ENCODE results near the gene ACTR3. TPM values are rescaled to one million over a fixed set of nuclear protein-coding genes. Genes with fewer than 3 reads are reported as not detected.
A peak's percentile ranks its signal among the peaks of the same experiment; 100 is the strongest.

The ACTR3 gene
- total RNA-seq, 4 donors from 2014 or later = 94.6 to 127 (median 115) TPM

DNA sequence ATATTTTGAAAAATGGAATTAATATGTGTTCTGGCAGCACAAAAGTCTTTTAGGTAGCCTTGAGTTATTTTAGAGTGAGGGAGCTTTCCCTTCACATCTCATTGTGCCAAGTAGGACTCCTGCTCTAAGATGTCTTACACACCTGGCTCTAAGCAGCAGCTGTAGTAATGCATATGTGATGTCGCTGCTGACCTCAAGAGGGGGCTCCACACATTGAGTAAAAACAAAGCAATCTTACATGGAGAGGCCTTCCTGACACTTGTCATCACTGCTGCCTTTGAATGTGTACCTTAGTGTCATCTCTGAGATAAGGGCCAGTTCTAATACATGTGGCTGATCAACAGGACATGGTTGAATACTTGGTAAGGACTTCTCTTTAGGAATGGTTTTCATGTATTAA, 75.8 kb downstream of the ACTR3 start:
- Histone ChIP-seq H3K9me3 (no peaks in the 10 kb centered on the region), H3K27ac (no peak overlapping the region), H3K36me3 (peaks cover 4% of the 10 kb centered on the region), H3K4me1 (peaks cover 9% of the 10 kb centered on the region), H3K27me3 (no peaks in the 10 kb centered on the region), H3K4me3 (no peak overlapping the region)
- no peak for DNase-seq (ENCODE audit: low spot score in 2 of 2)
- whole genome bisulfite sequencing = 38% methylated on average over 1 of the region's 1 CpG
- TF ChIP-seq POLR2AphosphoS5 (IDR thresholded peaks at IDR 0.05) = no peak
- no peak for TF ChIP-seq EP300 (IDR thresholded peaks at IDR 0.05)
- TF ChIP-seq, protein P1, sequence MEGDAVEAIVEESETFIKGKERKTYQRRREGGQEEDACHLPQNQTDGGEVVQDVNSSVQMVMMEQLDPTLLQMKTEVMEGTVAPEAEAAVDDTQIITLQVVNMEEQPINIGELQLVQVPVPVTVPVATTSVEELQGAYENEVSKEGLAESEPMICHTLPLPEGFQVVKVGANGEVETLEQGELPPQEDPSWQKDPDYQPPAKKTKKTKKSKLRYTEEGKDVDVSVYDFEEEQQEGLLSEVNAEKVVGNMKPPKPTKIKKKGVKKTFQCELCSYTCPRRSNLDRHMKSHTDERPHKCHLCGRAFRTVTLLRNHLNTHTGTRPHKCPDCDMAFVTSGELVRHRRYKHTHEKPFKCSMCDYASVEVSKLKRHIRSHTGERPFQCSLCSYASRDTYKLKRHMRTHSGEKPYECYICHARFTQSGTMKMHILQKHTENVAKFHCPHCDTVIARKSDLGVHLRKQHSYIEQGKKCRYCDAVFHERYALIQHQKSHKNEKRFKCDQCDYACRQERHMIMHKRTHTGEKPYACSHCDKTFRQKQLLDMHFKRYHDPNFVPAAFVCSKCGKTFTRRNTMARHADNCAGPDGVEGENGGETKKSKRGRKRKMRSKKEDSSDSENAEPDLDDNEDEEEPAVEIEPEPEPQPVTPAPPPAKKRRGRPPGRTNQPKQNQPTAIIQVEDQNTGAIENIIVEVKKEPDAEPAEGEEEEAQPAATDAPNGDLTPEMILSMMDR (IDR thresholded peaks at IDR 0.05) = peak in 1 of 2 donors; percentile 25
- TF ChIP-seq POLR2A (IDR thresholded peaks at IDR 0.05) = no peak

DNA sequence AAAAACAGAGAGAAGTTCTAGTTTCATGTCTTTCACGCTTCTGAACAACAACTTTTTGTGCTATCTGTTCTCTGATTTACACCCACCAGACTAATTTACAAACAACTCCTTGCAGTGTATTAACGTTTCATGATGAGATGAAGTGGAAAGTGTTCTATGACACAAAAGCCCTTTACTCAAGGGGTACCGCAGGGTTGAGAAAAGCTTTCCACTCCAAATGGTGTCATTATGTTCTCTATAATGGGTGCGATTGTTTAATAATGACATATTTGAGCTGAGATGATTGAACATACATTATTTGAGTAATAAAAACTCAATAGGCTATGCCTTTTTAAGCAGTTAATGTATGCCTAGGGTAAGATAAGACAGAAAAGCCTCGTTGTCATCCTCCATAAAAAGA, 76.3 kb downstream of the ACTR3 start:
- TF ChIP-seq EP300 (IDR thresholded peaks at IDR 0.05) (no peak), POLR2AphosphoS5 (IDR thresholded peaks at IDR 0.05) (no peak), POLR2A (IDR thresholded peaks at IDR 0.05) (no peak)
- TF ChIP-seq, protein P1 (IDR thresholded peaks at IDR 0.05) = no peak
- peaks cover 9% of the 10 kb centered on the region for H3K4me1 ChIP-seq
- 81% methylated on average over 5 of the region's 5 CpGs for WGBS
- no peak overlapping the region for H3K27ac ChIP-seq
- no peaks in the 10 kb centered on the region for H3K9me3 ChIP-seq
- H3K4me3 ChIP-seq = no peak overlapping the region
- H3K27me3 ChIP-seq = no peaks in the 10 kb centered on the region
- H3K36me3 ChIP-seq = peaks cover 4% of the 10 kb centered on the region
- DNase-seq (ENCODE audit: low spot score in 2 of 2) = no peak

DNA sequence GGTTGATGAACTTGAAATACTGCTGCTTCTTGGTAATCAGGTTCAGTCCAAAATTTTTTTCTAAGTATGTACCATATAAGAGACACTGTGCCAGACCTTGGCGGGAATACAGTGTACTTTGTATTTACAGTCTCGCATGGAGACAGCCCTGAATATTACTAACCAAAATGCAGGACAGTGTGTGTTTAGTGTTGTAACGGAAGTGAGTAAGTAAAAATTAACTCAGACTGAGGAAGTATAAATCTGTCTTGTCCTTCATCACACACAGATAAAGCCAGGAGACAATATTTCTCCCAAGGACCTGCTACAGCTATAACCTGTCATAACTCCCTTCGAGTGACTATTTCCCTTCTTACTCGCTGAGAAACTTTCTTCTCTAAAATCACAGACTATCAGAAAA, 76.9 kb downstream of the ACTR3 start:
- peaks cover 9% of the 10 kb centered on the region for H3K4me1 ChIP-seq
- DNase-seq (ENCODE audit: low spot score in 2 of 2) = no peak
- H3K36me3 ChIP-seq = no peaks in the 10 kb centered on the region
- H3K27me3 ChIP-seq = no peaks in the 10 kb centered on the region
- no peak overlapping the region for H3K4me3 ChIP-seq
- TF ChIP-seq POLR2A (IDR thresholded peaks at IDR 0.05) (no peak), EP300 (IDR thresholded peaks at IDR 0.05) (no peak), POLR2AphosphoS5 (IDR thresholded peaks at IDR 0.05) (no peak)
- TF ChIP-seq, protein P1 (IDR thresholded peaks at IDR 0.05) = no peak
- 48% methylated on average over 5 of the region's 5 CpGs for WGBS
- H3K9me3 ChIP-seq = no peaks in the 10 kb centered on the region
- no peak overlapping the region for H3K27ac ChIP-seq

GRCh38 chr2:113967272-113967671, 77.4 kb downstream of the ACTR3 start:
- no peaks in the 10 kb centered on the region for H3K9me3 ChIP-seq
- H3K27me3 ChIP-seq = no peaks in the 10 kb centered on the region
- no peaks in the 10 kb centered on the region for H3K36me3 ChIP-seq
- DNase-seq (ENCODE audit: low spot score in 2 of 2) = no peak
- peaks cover 9% of the 10 kb centered on the region for H3K4me1 ChIP-seq
- TF ChIP-seq, protein P1 (IDR thresholded peaks at IDR 0.05) = no peak
- TF ChIP-seq EP300 (IDR thresholded peaks at IDR 0.05) (no peak), POLR2AphosphoS5 (IDR thresholded peaks at IDR 0.05) (no peak), POLR2A (IDR thresholded peaks at IDR 0.05) (no peak)
- H3K27ac ChIP-seq = no peak overlapping the region
- WGBS = 97% methylated on average over 1 of the region's 1 CpG
- H3K4me3 ChIP-seq = no peak overlapping the region

GRCh38 chr2:113972766-113973165, 82.9 kb downstream of the ACTR3 start:
- TF ChIP-seq EP300 (IDR thresholded peaks at IDR 0.05) (no peak), POLR2A (IDR thresholded peaks at IDR 0.05) (no peak), POLR2AphosphoS5 (IDR thresholded peaks at IDR 0.05) (no peak)
- TF ChIP-seq, protein P1 (IDR thresholded peaks at IDR 0.05) = no peak
- no peak for DNase-seq (ENCODE audit: low spot score in 2 of 2)
- 80% methylated on average over 3 of the region's 3 CpGs for WGBS
- no peaks in the 10 kb centered on the region for H3K4me1 ChIP-seq
- no peak overlapping the region for H3K4me3 ChIP-seq
- H3K27ac ChIP-seq = no peak overlapping the region
- H3K9me3 ChIP-seq = no peaks in the 10 kb centered on the region
- no peaks in the 10 kb centered on the region for H3K27me3 ChIP-seq
- peaks cover 5% of the 10 kb centered on the region for H3K36me3 ChIP-seq
